ENCODE data around the gene HIVEP3.

DNA sequence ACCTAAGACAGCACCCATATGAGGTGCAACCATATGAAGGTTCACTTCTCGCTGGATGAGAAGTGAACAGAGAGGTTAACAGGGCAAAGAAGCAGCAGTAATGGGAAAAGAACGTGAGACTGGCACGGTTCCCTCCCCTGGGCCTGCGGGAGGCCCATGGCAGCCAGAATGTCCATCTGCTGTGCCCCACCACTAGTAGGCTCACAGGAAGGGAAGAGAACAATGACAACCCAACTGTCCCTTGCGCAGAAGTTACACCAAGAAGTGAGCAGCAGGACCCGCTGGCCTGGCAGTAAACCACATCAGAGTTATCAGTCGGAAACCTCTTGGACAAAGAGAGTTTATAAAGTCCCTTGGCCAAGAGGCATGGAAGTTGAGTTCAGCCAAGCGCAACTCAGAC is 11.3 kb downstream of the HIVEP3 start:
- TF ChIP-seq POLR2A (IDR thresholded peaks at IDR 0.05; ENCODE audit: low read length) (no peak), GATA1 (IDR thresholded peaks at IDR 0.05; ENCODE audit: low read depth, low read length) (no peak)

Data from erythroblast (primary cell).